Measurements from ENCODE around the gene KLF2. TPM values are rescaled to one million over a fixed set of nuclear protein-coding genes. Genes with fewer than 3 reads are reported as not detected.
"Not testable (repeated sequence)": the region's sequence is repeated elsewhere in the genome, so short reads cannot be mapped to it uniquely, and the experiment has no call there.

The KLF2 gene
- total RNA-seq, 2 experiments from 2014 or later: 410 to 423 TPM

GRCh38 chr19:16295057-16295456 lies 29.6 kb upstream of the KLF2 start:
- Mint-ChIP-seq H3K27me3 (peaks cover 19% of the 10 kb centered on the region), H3K4me3 (no peak overlapping the region), H3K9me3 (no peaks in the 10 kb centered on the region), H3K36me3 (ENCODE audit: low read depth) (no peaks in the 10 kb centered on the region), H3K4me1 (peaks cover 4% of the 10 kb centered on the region), H3K27ac (no peak overlapping the region)
- no peak for DNase-seq
- ChIA-PET POLR2A (no interaction called here), CTCF (interaction anchor here (0.6 kb wide), 1 partner anchor 18 kb away, joined by 4 read pairs; no protein-coding TSS in a partner anchor)

- no peaks in the 10 kb centered on the region for H3K4me1 Mint-ChIP-seq
- H3K4me3 Mint-ChIP-seq: no peak overlapping the region
- H3K9me3 Mint-ChIP-seq: no peaks in the 10 kb centered on the region
- H3K27me3 Mint-ChIP-seq: peaks cover 14% of the 10 kb centered on the region
- POLR2A ChIA-PET: no interaction called here
- CTCF ChIA-PET: no interaction called here
- H3K27ac Mint-ChIP-seq: no peak overlapping the region
- DNase-seq: no peak
- no peaks in the 10 kb centered on the region for H3K36me3 Mint-ChIP-seq (ENCODE audit: low read depth)
Observed at GRCh38 chr19:16296713-16297112, 27.9 kb upstream of the KLF2 start.

DNA sequence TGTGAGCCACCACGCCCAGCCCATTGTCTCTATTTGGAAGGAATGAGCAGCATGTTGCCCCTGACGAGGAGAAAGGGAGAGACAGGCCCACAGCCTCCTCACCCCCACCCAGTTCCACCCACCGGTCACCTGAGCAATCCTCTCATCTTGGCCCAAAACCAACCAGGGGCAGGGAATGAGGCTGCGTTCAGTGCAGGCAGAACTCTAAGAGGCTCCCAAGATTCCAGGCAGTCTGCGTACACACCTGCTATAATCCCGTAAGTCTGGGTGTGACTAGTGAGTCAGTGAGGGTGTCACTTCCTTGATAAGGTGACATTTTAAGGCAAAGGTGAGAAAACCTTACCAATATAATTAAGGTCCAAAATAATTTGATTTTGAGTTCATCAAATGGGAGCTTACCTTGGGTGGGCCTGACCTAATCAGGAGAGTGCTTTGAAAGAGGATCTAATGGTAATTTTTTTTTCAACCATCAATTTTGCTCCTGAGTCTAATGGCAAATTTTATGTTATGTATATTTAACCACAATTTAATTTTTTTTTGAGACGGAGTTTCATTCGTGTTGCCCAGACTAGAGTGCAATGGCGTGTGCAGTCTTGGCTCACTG lies 26.9 kb upstream of the KLF2 start:
- Mint-ChIP-seq H3K4me3 (no peak overlapping the region), H3K27ac (no peak overlapping the region), H3K9me3 (no peaks in the 10 kb centered on the region), H3K36me3 (ENCODE audit: low read depth) (no peaks in the 10 kb centered on the region), H3K4me1 (no peaks in the 10 kb centered on the region), H3K27me3 (peaks cover 14% of the 10 kb centered on the region)
- ChIA-PET CTCF (no interaction called here), POLR2A (no interaction called here)
- no peak for DNase-seq

DNA sequence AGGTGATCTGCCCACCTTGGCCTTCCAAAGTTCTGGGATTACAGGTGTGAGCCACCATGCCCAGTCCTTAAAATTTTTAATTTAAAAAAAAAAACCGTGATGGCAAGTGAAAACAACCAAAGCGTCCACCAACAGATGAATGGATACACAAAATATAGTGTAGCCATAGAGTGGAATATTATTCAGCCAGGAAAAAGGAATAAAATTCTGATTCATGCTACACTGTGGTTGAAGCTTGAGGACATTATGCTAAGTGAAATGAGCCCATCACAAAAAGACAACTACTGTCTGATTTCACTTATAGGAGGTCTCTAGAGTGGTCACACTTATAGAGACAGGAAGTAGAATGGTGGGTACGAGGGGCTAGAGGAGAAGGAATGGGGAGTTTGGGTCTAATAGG lies 26.3 kb upstream of the KLF2 start:
- H3K4me1 Mint-ChIP-seq: no peaks in the 10 kb centered on the region
- H3K27ac Mint-ChIP-seq: no peak overlapping the region
- H3K4me3 Mint-ChIP-seq: no peak overlapping the region
- POLR2A ChIA-PET: no interaction called here
- no peaks in the 10 kb centered on the region for H3K36me3 Mint-ChIP-seq (ENCODE audit: low read depth)
- no peak for DNase-seq
- peaks cover 12% of the 10 kb centered on the region for H3K27me3 Mint-ChIP-seq
- H3K9me3 Mint-ChIP-seq: no peaks in the 10 kb centered on the region
- CTCF ChIA-PET: no interaction called here

GRCh38 chr19:16301999-16302694 lies 22.5 kb upstream of the KLF2 start:
- CTCF ChIA-PET: no interaction called here
- no peak for DNase-seq
- Mint-ChIP-seq H3K4me1 (no peaks in the 10 kb centered on the region), H3K27ac (no peak overlapping the region), H3K36me3 (ENCODE audit: low read depth) (no peaks in the 10 kb centered on the region), H3K27me3 (peaks cover 5% of the 10 kb centered on the region), H3K4me3 (no peak overlapping the region), H3K9me3 (no peaks in the 10 kb centered on the region)
- POLR2A ChIA-PET: no interaction called here

DNA sequence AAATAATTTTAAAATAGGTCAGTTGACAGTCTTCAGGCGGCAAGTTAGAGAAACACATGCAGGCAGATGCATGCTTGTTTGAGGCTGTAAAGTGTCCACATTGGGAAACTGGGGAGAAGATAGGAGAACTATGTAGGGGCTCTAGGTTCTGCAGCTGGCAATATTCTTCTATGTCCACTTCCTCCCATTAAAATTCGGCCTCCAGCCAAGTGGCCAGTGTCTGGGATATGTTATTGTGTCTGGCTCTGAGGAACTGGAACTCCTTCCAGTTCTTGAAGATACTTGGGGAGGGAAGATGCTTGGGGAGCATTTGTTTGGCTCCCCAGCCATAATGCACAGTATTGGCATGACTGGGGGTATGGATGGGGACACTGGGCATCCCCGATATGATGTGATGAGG lies 20.9 kb upstream of the KLF2 start:
- no peak for DNase-seq
- ChIA-PET CTCF (interaction anchor here (0.7 kb wide), 1 partner anchor 13 kb away, joined by 3 read pairs; no protein-coding TSS in a partner anchor), POLR2A (no interaction called here)
- no peak overlapping the region for H3K4me3 Mint-ChIP-seq
- no peak overlapping the region for H3K27ac Mint-ChIP-seq
- H3K9me3 Mint-ChIP-seq: no peaks in the 10 kb centered on the region
- no peaks in the 10 kb centered on the region for H3K4me1 Mint-ChIP-seq
- H3K36me3 Mint-ChIP-seq (ENCODE audit: low read depth): no peaks in the 10 kb centered on the region
- H3K27me3 Mint-ChIP-seq: peaks cover 5% of the 10 kb centered on the region

- POLR2A ChIA-PET; H3K27ac Mint-ChIP-seq; DNase-seq; H3K4me3 Mint-ChIP-seq; H3K9me3 Mint-ChIP-seq; H3K36me3 Mint-ChIP-seq (ENCODE audit: low read depth); H3K27me3 Mint-ChIP-seq; H3K4me1 Mint-ChIP-seq: not testable (repeated sequence)
- CTCF ChIA-PET: interaction anchor here (2.0 kb wide), 1 partner anchor 83 kb away, joined by 7 read pairs; no protein-coding TSS in a partner anchor
Observed at GRCh38 chr19:16304511-16304910, 20.1 kb upstream of the KLF2 start.

DNA sequence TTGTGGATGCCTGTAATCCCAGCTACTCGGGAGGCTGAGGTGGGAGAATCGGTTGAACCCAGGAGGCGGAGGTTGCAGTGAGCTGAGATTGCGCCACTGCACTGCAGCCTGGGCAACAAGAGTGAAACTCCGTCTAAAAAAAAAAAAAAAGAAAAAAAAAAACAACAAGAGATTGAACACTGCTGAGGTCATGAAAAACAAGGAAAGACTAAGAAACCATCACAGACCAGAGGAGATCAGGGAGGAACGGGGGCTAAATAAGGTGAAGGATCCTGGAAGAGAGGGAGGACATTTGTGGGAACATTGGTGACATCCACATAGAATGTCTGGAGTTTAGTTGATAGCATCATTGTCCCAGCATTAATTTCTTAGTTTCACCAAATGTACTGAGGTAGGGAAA lies 19.6 kb upstream of the KLF2 start:
- H3K27me3 Mint-ChIP-seq; DNase-seq; H3K4me1 Mint-ChIP-seq; H3K4me3 Mint-ChIP-seq; H3K9me3 Mint-ChIP-seq; H3K36me3 Mint-ChIP-seq (ENCODE audit: low read depth); H3K27ac Mint-ChIP-seq; POLR2A ChIA-PET: not testable (repeated sequence)
- CTCF ChIA-PET: interaction anchor here (0.7 to 2.0 kb wide), 2 partner anchors 10 to 82 kb away, joined by 3 to 7 read pairs; no protein-coding TSS in a partner anchor

DNA sequence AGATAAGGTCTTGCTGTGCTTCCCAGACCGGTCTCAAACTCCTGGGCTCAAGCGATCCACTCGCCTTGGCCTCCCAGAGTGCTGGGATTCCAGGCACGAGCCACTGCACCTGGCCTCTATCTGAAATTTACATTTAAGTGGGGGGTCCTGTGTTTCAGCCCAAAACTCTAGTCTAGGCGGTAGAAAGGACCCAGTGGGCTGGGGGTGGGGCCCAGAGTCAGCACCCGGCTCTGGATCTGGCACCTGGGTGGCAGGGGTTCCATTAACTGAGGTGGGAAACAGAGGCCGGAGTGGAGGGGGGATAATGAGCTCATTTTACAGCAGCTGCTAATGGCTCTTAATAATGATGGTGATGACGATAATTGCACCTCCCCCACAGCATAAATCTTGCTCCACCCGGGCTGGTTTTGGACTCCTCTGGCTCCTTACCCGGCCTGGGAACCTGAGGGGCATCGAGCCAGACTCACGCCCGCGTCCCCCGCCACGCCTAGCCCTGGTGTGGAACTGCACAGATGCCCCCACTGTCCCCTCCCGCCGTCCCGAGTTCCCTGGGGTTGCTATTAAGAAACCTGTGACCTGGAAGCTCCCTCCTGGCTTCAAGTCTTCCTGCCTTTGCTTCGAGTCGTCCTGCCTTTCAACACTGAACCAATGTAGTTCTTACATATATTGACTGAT lies 17.8 kb upstream of the KLF2 start:
- POLR2A ChIA-PET: no interaction called here
- Mint-ChIP-seq H3K36me3 (ENCODE audit: low read depth) (no peaks in the 10 kb centered on the region), H3K4me3 (no peak overlapping the region), H3K4me1 (no peaks in the 10 kb centered on the region), H3K27me3 (peaks cover 9% of the 10 kb centered on the region), H3K9me3 (no peaks in the 10 kb centered on the region), H3K27ac (no peak overlapping the region)
- CTCF ChIA-PET: interaction anchor here (1.0 kb wide), 1 partner anchor 113 kb away, joined by 3 read pairs; no protein-coding TSS in a partner anchor
- no peak for DNase-seq

- H3K36me3 Mint-ChIP-seq (ENCODE audit: low read depth): no peaks in the 10 kb centered on the region
- H3K4me1 Mint-ChIP-seq: peaks cover under 1% of the 10 kb centered on the region
- H3K27me3 Mint-ChIP-seq: peaks cover 12% of the 10 kb centered on the region
- no peak overlapping the region for H3K27ac Mint-ChIP-seq
- H3K9me3 Mint-ChIP-seq: peaks cover 2% of the 10 kb centered on the region
- ChIA-PET CTCF (no interaction called here), POLR2A (no interaction called here)
- H3K4me3 Mint-ChIP-seq: no peak overlapping the region
- no peak for DNase-seq
Observed at GRCh38 chr19:16308081-16308480, 16.5 kb upstream of the KLF2 start.

GRCh38 chr19:16309643-16310042 lies 15.0 kb upstream of the KLF2 start:
- no peak overlapping the region for H3K27ac Mint-ChIP-seq
- peaks cover 12% of the 10 kb centered on the region for H3K27me3 Mint-ChIP-seq
- POLR2A ChIA-PET: no interaction called here
- peaks cover 2% of the 10 kb centered on the region for H3K9me3 Mint-ChIP-seq
- no peak overlapping the region for H3K4me3 Mint-ChIP-seq
- no peak for DNase-seq
- no peaks in the 10 kb centered on the region for H3K36me3 Mint-ChIP-seq (ENCODE audit: low read depth)
- H3K4me1 Mint-ChIP-seq: peaks cover 2% of the 10 kb centered on the region
- CTCF ChIA-PET: no interaction called here

DNA sequence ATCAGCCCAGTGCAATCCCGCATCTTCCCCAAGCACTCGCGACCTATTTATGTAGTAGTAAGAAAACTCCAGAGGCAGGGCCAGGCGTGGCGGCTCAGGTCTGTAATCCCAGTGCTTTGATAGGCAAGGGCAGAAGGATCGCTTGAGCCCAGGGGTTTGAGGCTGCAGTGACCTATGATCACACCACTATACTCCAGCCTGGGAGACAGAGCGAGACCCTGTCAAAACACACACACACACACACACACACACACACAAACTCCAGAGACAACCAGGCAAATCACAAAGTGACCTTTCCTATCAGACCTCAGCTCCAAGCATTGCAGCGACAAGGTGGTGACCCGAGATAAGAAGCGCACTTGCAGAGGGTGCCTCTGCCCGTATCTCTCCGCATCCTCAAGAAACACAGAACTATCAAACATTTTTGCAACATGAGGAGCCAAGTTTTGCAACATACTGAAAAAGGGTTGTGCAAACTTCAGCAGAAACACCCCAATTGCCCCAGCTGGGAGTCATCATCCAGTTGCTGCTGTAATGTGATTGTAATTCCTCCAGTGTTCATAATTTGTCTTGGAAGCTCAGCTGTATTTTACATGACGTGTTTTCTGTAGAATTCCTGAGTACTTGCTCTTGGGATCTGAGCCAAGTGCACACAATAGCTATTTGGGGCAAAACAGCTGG lies 8.7 kb upstream of the KLF2 start:
- Mint-ChIP-seq H3K4me3 (no peak overlapping the region), H3K36me3 (ENCODE audit: low read depth) (no peaks in the 10 kb centered on the region), H3K27me3 (peaks cover 25% of the 10 kb centered on the region), H3K4me1 (peaks cover 8% of the 10 kb centered on the region), H3K27ac (no peak overlapping the region), H3K9me3 (peaks cover 4% of the 10 kb centered on the region)
- no peak for DNase-seq
- POLR2A ChIA-PET: interaction anchor here (1.5 to 1.8 kb wide), 2 partner anchors 8 to 56 kb away, joined by 4 to 7 read pairs; partner anchors contain the start of gene KLF2
- CTCF ChIA-PET: interaction anchor here (0.6 to 1.1 kb wide), 2 partner anchors 12 to 15 kb away, joined by 3 read pairs; no protein-coding TSS in a partner anchor

DNA sequence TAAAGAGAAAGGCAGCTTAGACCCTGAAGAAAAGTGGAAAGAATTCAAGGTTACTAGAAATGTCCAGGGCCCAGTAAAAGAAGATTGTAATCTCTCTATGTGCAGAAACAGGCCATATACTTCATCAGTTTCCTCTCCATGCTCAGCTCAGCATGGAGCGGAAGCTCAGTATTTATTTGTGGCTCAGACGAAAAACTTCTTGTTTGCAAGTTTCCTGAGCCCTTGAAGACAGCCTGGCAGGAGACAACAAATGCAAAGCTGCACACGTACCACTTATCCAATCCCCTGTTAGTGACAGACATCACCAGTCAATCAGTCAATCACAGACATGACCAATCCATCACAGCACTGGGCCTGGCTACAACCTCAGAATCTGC lies 8.1 kb upstream of the KLF2 start:
- peaks cover 27% of the 10 kb centered on the region for H3K27me3 Mint-ChIP-seq
- DNase-seq: no peak
- H3K36me3 Mint-ChIP-seq (ENCODE audit: low read depth): no peaks in the 10 kb centered on the region
- no peak overlapping the region for H3K27ac Mint-ChIP-seq
- POLR2A ChIA-PET: interaction anchor here (1.5 to 1.8 kb wide), 2 partner anchors 8 to 55 kb away, joined by 4 to 7 read pairs; partner anchors contain the start of gene KLF2
- peaks cover 4% of the 10 kb centered on the region for H3K9me3 Mint-ChIP-seq
- no peak overlapping the region for H3K4me3 Mint-ChIP-seq
- CTCF ChIA-PET: interaction anchor here (0.6 to 1.1 kb wide), 2 partner anchors 13 to 15 kb away, joined by 3 read pairs; no protein-coding TSS in a partner anchor
- H3K4me1 Mint-ChIP-seq: peaks cover 8% of the 10 kb centered on the region
